Erythroblast (primary cell): ENCODE measurements around the gene GALNT18.

Experiments used
- GATA1 ChIP-seq: IDR thresholded peaks from 2 replicates; pipeline ENCODE4 v1.6.1; 2011; ENCODE audit warnings: low read depth, mild to moderate bottlenecking, control low read depth, low read length, moderate library complexity
- POLR2A ChIP-seq: IDR thresholded peaks from 2 replicates; pipeline ENCODE4 v1.6.1; 2011; ENCODE audit warnings: mild to moderate bottlenecking, low read length

- TF ChIP-seq POLR2A (no peak), GATA1 (no peak)
Observed at GRCh38 chr11:11279956-11280689, 341.7 kb downstream of the GALNT18 start.
